Pancreas (tissue), 10 donors: ENCODE data around the gene ATOX1. TPM values are rescaled to one million over a fixed set of nuclear protein-coding genes. Genes with fewer than 3 reads are reported as not detected.

Experiments
- ATAC-seq, 4 donors: fragments of 200-7000 bp; cut with Tn5 transposase; one replicate each; pipeline versions ENCODE4 v1.8.0 to v1.9.1; 2020; ENCODE audit warnings: mild to moderate bottlenecking in 4 of 4, moderate library complexity in 4 of 4
- DNase-seq, 6 donors: peaks; one replicate each; pipeline ENCODE4 v3.0.0-alpha.2; 2020
- FAIRE-seq: peaks from 2 replicates; lab custom pipeline; 2012; peaks lifted over from hg19 to GRCh38; lab: Jason Lieb, UNC
- H3K27ac ChIP-seq, 4 donors: fragments of 200-600 bp; sonication (generic); 1 replicate in 3 of 4; 2 replicates in 1 of 4; pipeline versions ENCODE4 v1.5.0 to v1.8.0; 2020
- H3K27me3 ChIP-seq, 4 donors: fragments of 200-600 bp; one replicate each; pipeline ENCODE4 v1.8.0; 2021
- H3K36me3 ChIP-seq, 3 donors: fragments of 200-600 bp; sonication (generic) in 1 of 3; one replicate each; pipeline versions ENCODE4 v1.5.0 to v1.8.0; 2020 to 2021
- H3K4me1 ChIP-seq, 3 donors: fragments of 200-600 bp; one replicate each; pipeline ENCODE4 v1.8.0; 2021
- H3K4me3 ChIP-seq, 4 donors: fragments of 200-600 bp; sonication (generic) in 2 of 4; one replicate each; pipeline versions ENCODE4 v1.5.0 to v1.8.0; 2020 to 2021
- H3K9me3 ChIP-seq, 4 donors: fragments of 200-600 bp; one replicate each; pipeline ENCODE4 v1.8.0; 2021
- WGBS, 2 donors: extraction: QIAGEN DNeasy Blood & Tissue Kit; methylation state at CpG; one replicate each; pipeline ENCODE4 v1.1.7; 2013; 5-methylcytosine and 5-hydroxymethylcytosine counted together
- intact Hi-C, 3 donors: fragments of 100-400 bp; cut with DNase I; formaldehyde crosslinking; loops; one replicate each; pipeline versions ENCODE4 v1.11.1 to v1.14.2; 2022
- polyA plus RNA-seq, 2 donors: library from polyadenylated mRNA; stranded (reverse); fragments of 200-250 nt; gene quantifications; one replicate each; pipeline ENCODE4 v1.2.3, GENCODE V29; 2013
- total RNA-seq, 6 donors: library from RNA; stranded (reverse); fragmentation: NEBNext Ultra II Directional in 4 of 6; extraction: Animal tissue kit (Norgen Biotek cat#: 25700) in 4 of 6; gene quantifications; one replicate each; pipeline versions ENCODE4 v1.2.1 to v1.2.4, GENCODE V29; 2021 to 2023
- TF ChIP-seq, protein P1 (sequence below), 4 donors: fragments of 200-600 bp; sonication (generic) in 3 of 4; IDR thresholded peaks; one replicate each; pipeline versions ENCODE4 v1.5.0 to v1.8.0; 2021; ENCODE audit warnings: antibody characterized with exemption in 4 of 4
- donor health status: healthy with polysubstance abuse.
- donor health status: DM: no; HTN: no; CAD: no; lungs with moderate emphysema.
- donor health status: DM: no; HTN: no; CAD: no.
- donor health status: control.
- donor health status: control.
- donor health status: Bipolar disorder and iron deficiency.
- donor health status: DM: yes; HTN: yes; CAD: no.
- donor health status: DM: no; HTN: no; CAD: no.
- donor health status: DM: no; HTN: no; CAD: no.
- donor health status: DM: yes; HTN: yes; CAD: no.

Gene ATOX1
- total and polyA plus RNA-seq, 8 donors = 12.9 to 63.2 (median 23.2) TPM

GRCh38 chr5:151721812-151722391, 36.5 kb downstream of the ATOX1 start:
- H3K9me3 ChIP-seq = no peaks in the 10 kb centered on the region
- no peak overlapping the region for H3K27ac ChIP-seq
- no peak for FAIRE-seq
- H3K36me3 ChIP-seq = no peaks in the 10 kb centered on the region
- TF ChIP-seq, protein P1, sequence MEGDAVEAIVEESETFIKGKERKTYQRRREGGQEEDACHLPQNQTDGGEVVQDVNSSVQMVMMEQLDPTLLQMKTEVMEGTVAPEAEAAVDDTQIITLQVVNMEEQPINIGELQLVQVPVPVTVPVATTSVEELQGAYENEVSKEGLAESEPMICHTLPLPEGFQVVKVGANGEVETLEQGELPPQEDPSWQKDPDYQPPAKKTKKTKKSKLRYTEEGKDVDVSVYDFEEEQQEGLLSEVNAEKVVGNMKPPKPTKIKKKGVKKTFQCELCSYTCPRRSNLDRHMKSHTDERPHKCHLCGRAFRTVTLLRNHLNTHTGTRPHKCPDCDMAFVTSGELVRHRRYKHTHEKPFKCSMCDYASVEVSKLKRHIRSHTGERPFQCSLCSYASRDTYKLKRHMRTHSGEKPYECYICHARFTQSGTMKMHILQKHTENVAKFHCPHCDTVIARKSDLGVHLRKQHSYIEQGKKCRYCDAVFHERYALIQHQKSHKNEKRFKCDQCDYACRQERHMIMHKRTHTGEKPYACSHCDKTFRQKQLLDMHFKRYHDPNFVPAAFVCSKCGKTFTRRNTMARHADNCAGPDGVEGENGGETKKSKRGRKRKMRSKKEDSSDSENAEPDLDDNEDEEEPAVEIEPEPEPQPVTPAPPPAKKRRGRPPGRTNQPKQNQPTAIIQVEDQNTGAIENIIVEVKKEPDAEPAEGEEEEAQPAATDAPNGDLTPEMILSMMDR (IDR thresholded peaks at IDR 0.05) = no peak
- no peaks in the 10 kb centered on the region for H3K27me3 ChIP-seq
- intact Hi-C loops = no loop called here
- no peak for DNase-seq
- H3K4me3 ChIP-seq = no peak overlapping the region
- no peak for ATAC-seq
- H3K4me1 ChIP-seq = no peaks in the 10 kb centered on the region

DNA sequence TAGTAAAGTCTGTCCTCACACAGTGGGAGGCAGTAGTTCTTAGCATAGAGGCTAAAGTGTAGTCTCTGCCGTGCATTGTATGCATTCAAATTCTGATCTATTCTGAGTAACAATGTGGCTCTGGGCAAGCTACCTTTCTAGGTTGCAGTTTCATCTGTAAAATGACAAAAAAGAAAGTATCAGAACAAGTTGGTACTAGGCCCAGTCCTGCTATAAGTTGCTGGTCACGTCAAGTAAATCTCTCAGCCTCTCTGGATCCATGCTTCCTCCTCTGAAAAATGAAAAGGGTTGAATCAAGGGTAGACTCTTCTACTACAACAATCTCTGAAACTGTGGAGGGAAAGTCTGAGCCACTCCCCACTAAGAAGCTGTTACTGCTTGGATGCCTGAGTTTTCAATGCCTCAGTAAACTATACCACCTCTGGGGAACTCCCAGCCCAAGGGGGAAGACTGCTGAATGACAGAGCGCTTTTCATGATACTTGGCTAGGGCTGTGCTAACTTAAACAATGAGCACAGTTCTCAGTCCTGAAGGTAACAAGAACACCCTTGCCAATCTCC, 37.3 kb downstream of the ATOX1 start:
- no peak for ATAC-seq
- Histone ChIP-seq H3K4me3 (no peak overlapping the region), H3K4me1 (no peaks in the 10 kb centered on the region), H3K9me3 (no peaks in the 10 kb centered on the region), H3K27me3 (no peaks in the 10 kb centered on the region), H3K36me3 (no peaks in the 10 kb centered on the region), H3K27ac (no peak overlapping the region)
- WGBS, 2 donors = 82 to 84% methylated on average over 3 of the region's 3 CpGs
- no peak for DNase-seq
- no peak for FAIRE-seq
- intact Hi-C loops = no loop called here
- TF ChIP-seq, protein P1 (IDR thresholded peaks at IDR 0.05) = no peak

- intact Hi-C loops = no loop called here
- no peaks in the 10 kb centered on the region for H3K9me3 ChIP-seq
- WGBS, 2 donors = 63 to 73% methylated on average over 2 of the region's 2 CpGs
- FAIRE-seq (no peak), ATAC-seq (no peak), DNase-seq (no peak)
- H3K27me3 ChIP-seq = no peaks in the 10 kb centered on the region
- H3K36me3 ChIP-seq = no peaks in the 10 kb centered on the region
- TF ChIP-seq, protein P1 (IDR thresholded peaks at IDR 0.05) = no peak
- no peak overlapping the region for H3K27ac ChIP-seq
- H3K4me3 ChIP-seq = no peak overlapping the region
- no peaks in the 10 kb centered on the region for H3K4me1 ChIP-seq
Observed at GRCh38 chr5:151720215-151720614, 38.2 kb downstream of the ATOX1 start.

DNA sequence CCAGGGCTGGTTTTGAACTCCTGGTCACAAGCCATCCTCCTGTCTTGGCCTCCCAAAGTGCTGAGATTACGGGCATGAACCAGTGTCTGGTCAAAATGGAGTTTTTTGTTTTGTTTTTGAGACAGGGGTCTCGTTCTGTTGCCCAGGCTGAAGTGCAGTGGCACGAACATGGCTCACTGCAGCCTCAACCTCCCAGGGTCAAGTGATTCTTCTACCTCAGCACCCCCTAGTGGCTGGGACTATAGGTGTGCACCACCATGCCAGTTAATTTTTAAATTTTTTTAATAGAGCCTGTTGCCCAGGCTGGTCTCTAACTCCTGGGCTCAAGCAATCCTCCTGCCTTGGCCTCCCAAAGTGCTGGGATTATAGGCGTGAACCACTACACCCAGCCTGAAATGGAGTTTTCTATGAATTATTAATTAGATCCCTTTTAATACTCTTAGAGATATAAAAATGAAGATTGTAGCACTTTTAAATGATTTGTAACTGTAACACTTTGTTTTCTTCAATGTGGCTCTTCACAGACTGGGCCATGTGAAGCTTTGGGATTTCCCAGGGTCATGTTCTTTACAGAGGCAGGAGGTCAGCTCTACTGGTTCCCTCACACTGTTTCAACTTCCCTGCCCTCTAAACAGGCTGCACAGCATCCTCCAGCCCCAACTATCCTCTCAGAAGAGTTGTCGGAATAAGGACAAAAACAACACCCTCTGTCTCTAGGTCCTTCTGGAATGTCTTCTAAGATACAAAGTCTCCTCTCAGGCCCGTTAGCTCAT, 39.0 kb downstream of the ATOX1 start:
- no peak overlapping the region for H3K4me3 ChIP-seq
- DNase-seq (no peak), ATAC-seq (peak in 2 of 4 donors; percentile 46 to 66), FAIRE-seq (no peak)
- H3K36me3 ChIP-seq = no peaks in the 10 kb centered on the region
- 84 to 91% methylated on average over 6 of the region's 6 CpGs for WGBS, 2 donors
- H3K9me3 ChIP-seq = no peaks in the 10 kb centered on the region
- H3K4me1 ChIP-seq = no peaks in the 10 kb centered on the region
- no peaks in the 10 kb centered on the region for H3K27me3 ChIP-seq
- no peak overlapping the region for H3K27ac ChIP-seq
- intact Hi-C loops = no loop called here
- TF ChIP-seq, protein P1 (IDR thresholded peaks at IDR 0.05) = peak in 1 of 4 donors; percentile 23

- 55 to 67% methylated on average over 3 of the region's 3 CpGs for WGBS, 2 donors
- Histone ChIP-seq H3K36me3 (no peaks in the 10 kb centered on the region), H3K27ac (no peak overlapping the region), H3K4me3 (no peak overlapping the region), H3K9me3 (no peaks in the 10 kb centered on the region), H3K4me1 (no peaks in the 10 kb centered on the region), H3K27me3 (no peaks in the 10 kb centered on the region)
- ATAC-seq (peak in 3 of 4 donors; percentile 39 to 67 (median 54)), FAIRE-seq (no peak), DNase-seq (no peak)
- TF ChIP-seq, protein P1 (IDR thresholded peaks at IDR 0.05) = no peak
- intact Hi-C loops = no loop called here
Observed at GRCh38 chr5:151718646-151719045, 39.8 kb downstream of the ATOX1 start.
